H1 (cell line): Measurements from ENCODE around the gene KCNT1. TPM values are rescaled to one million over a fixed set of nuclear protein-coding genes. Genes with fewer than 3 reads are reported as not detected.

Experiments
- HDAC2 ChIP-seq, 2 experiments: fragments of 300-600 bp in 1 of 2; sonication (generic) in 1 of 2; IDR thresholded peaks; 2 replicates each; pipeline ENCODE4 v1.6.1; 2011 to 2012; ENCODE audit warnings: low read depth in 2 of 2, low read length in 2 of 2, mild to moderate bottlenecking in 2 of 2, moderate library complexity in 2 of 2, borderline replicate concordance in 1 of 2, inconsistent platforms in 1 of 2
- MAX ChIP-seq: IDR thresholded peaks from 2 replicates; pipeline ENCODE4 v1.6.1; 2012; ENCODE audit warnings: inconsistent platforms
- SIX5 ChIP-seq: IDR thresholded peaks from 2 replicates; pipeline ENCODE4 v1.6.1; 2011; ENCODE audit warnings: mild to moderate bottlenecking, low read depth, low read length
- SP1 ChIP-seq: IDR thresholded peaks from 2 replicates; pipeline ENCODE4 v1.6.1; 2011; ENCODE audit warnings: low read depth, low read length
- TAF7 ChIP-seq: optimal IDR thresholded peaks from 2 replicates; pipeline ENCODE3; 2011; ENCODE audit warnings: low read depth, mild to moderate bottlenecking, inconsistent platforms, low read length, moderate library complexity, borderline replicate concordance
- TBP ChIP-seq: IDR thresholded peaks from 2 replicates; pipeline ENCODE4 v1.6.1; 2011; ENCODE audit warnings: low read depth, low read length, improper control_type of control experiment
- polyA plus RNA-seq, 7 experiments: library from polyadenylated mRNA; depleted of rRNA in 3 of 7; stranded (reverse) in 5 of 7; unstranded in 2 of 7; fragments of >200 nt in 5 of 7; fragments of 200-250 nt in 2 of 7; gene quantifications; 1 replicate in 5 of 7; 2 replicates in 1 of 7; 4 replicates in 1 of 7; pipeline versions ENCODE4 v1.2.1 to v1.2.3, GENCODE V29; 2011 to 2013; ENCODE audit warnings: missing spikeins in 2 of 7, mixed read lengths in 2 of 7
- total RNA-seq: library from RNA; stranded (reverse); fragmentation: NEBNext Ultra II Directional; extraction: Animal tissue kit (Norgen Biotek cat#: 25700); gene quantifications from 2 replicates; pipeline ENCODE4 v1.2.1, GENCODE V29; 2021

The KCNT1 gene
- total and polyA plus RNA-seq, 2 of the 8 experiments (the other 6 are each of a cell fraction or from before 2014, with no cell fraction given): 0.13 to 0.20 TPM

DNA sequence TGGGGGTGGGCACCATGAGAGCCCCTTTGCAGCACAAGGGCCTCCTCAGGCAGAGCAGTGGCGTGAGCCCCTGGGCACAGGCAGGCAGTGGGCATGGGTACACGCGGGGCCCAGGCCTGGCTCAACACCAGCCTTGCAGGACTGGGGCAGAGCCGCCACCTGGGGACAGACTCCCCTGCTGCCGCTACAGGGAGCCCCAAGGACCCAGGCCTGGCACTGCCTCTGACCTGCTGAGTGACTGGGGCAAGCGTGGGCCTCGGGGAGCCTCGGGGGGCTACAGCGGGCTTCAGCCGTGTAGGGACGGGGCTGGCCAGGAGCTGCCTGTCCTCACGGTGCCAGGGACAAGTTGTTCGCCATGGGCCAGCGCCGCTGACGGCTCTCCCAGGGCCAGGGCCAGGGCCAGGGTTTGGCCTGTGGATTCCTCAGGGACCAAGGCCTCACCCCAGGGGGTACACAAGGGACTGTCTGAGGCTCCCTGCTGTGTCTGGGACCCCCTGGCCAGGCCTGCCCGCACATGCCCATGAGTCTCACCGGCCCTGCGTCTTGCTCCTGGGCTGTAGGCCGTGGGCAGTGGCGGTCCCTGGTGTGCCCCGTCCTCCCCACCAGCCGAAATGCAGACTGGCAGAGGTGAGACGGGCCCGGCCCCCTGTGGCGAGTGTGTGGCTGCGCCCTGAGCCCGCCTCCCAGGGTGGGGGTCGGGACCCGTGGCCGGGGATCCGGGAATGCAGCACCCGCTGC, 42.5 kb downstream of the KCNT1 start (continued):
- TF ChIP-seq MAX: no peak
- no peak for TF ChIP-seq SIX5
- TF ChIP-seq TAF7: no peak
- TF ChIP-seq HDAC2 (IDR thresholded peaks at IDR 0.05; ENCODE audit: borderline replicate concordance in 1 of 2, low read depth in 2 of 2, low read length in 2 of 2): no peak
- no peak for TF ChIP-seq TBP
- TF ChIP-seq SP1: no peak
